DMS53 treated with DMSO at 0.1 percent for 48 hours (cell line): Measurements from ENCODE around the gene CADM2.
"Not testable (repeated sequence)": the region's sequence is repeated elsewhere in the genome, so short reads cannot be mapped to it uniquely, and the experiment has no call there.

Source experiments
- DNase-seq: peaks from one replicate; lab custom pipeline; 2025; ENCODE audit not compliant: unreplicated experiment; lab: John Stamatoyannopoulos, UW

Gene CADM2

DNA sequence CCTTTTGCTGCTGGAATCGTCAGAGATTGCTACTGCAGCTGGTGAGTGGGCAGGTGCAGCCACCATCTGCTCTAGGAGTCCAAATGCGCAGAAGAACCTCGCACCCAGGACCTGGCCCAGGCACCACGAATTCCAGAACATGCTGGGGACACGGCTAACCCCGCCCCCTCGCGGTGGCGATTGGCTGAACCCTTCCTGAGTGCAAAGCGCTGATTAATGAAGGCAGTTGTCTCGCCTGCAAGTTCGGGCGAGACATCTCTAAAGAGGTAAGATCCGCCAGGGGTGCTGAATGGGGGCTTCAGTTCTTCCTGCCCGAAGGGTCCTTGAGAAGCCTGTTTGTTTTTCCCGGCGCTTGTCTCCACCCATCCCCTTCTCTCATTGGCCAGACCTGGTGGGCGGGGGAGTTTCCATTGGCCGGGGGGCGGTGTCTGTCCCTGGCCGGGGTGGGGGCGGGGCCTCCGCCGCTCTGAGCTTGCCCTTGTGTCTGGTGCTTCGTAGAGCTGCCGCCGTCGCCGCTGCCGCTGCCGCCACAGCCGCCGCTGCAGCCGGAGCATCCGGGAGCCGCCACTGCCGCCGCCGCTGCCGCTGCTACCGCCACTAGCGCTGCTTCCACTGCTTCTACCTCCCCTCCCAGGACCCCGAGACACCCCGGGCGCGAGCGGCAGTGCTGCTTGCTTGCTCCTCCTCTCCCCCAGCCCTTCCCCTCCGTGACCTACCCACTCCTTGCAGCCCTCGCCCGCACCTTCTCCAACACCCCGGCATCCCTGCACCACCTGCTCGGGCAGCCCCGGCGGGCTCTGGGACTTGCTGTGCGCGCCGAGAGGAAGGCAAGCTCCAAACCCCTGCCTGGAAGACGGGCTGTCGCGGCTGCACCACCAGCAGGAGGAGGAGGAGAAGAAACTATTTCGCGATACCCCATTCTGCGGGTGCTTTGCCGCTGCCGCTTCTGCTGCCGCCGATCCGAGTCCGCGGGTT lies at the start of gene CADM2:
TSS of gene CADM2 (plus strand) at position 495 of the 975 bp plus-strand sequence.
- peak; percentile 31 for DNase-seq

GRCh38 chr3:84918592-84918991 lies 40.2 kb upstream of the CADM2 start:
- not testable (repeated sequence) for DNase-seq

DNA sequence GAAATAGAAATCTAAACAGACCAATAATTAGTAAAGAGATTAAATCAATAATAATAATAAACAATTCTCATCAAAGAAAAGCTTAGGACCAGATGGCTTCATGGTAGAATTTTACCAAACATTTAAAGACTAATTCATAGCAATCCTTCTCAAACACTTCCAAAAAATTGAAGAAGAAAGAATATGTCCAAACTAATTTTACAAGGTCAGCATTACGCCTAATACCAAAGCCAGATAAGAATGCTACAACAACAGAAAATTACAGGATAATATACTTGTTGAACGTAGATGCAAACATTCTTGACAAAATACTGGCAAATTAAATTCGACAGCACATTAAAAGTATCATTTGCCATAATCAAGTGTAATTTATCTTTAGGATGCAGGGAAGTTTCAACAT lies 36.1 kb upstream of the CADM2 start:
- no peak for DNase-seq

DNA sequence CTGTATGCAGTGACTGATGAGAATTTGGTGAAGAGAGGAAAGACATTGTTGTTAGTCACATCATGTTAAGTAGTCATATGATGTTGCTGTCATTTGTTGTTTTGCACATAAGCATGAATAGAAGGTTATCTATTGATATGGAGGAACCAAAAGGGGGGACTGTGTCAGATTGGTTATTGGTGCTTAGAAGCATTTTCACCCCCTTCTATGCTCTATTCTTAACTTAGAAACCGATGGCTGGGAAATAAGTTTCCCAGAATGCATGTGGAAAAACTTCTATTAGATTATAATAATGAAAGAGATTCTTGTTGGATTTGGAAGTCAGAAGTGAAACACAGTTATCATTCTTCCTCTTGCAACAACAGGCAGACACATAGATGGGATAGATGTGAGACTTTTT lies 33.2 kb upstream of the CADM2 start:
- no peak for DNase-seq

- no peak for DNase-seq
These were observed 15.4 kb upstream of the CADM2 start for GRCh38 chr3:84943379-84943778.

DNA sequence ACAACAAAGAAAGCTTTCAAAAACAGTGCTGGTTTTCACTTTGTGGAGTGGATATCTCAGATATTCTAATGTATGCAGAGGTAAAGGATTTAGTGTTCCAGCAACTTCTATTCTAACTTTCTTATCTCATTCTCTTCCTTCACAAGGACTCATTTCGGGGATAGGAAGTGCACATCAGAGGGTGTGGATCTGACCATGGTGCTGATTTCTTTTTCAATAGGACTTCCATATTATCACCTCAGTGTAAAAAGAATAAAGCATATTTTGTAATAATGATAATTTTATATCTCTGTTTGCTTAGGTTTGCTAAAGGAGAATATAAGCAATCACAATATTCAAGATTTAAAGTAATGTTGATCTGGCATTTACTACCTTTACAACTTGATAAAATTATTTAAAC lies 12.5 kb upstream of the CADM2 start:
- no peak for DNase-seq

DNA sequence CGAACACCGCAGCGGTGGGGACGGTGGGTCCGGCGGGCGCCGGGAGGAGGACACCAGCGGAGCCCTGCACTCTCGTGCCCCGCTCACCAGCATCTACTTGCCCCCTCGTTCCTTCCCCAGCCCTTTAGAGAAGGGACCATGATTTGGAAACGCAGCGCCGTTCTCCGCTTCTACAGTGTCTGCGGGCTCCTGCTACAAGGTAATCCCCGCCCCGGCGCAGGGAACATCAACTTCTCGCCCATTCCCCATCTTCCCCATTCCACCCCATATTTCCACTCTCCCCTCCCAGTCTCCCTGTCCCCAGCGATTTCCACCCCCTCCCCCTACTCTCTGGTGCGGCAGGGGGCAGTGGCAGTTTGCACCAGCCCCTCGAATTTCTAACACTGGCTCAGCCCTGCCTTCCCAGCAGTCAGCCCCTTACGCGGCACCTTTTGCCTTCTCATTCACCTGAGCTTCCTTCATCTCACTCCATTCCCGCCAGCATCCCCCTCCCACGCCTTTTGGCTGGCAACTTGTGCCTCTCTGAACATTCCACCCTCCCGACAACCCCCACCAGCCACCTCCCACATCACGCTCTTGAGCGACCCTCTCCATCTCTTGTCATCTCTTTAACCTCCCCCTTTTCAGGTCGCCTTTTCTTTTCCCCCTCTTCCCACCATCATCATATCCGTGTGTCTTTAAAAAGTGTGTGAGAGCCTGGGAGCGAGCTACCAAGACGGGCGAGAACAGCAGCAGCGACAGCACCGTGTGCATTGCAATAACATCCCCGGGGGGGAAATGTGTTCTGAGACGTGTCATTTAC lies 882 bp downstream of the CADM2 start:
- no peak for DNase-seq

GRCh38 chr3:84960581-84960980 lies 1.8 kb downstream of the CADM2 start:
- no peak for DNase-seq

- no peak for DNase-seq
These were observed 2.2 kb downstream of the CADM2 start for GRCh38 chr3:84961011-84961410.

DNA sequence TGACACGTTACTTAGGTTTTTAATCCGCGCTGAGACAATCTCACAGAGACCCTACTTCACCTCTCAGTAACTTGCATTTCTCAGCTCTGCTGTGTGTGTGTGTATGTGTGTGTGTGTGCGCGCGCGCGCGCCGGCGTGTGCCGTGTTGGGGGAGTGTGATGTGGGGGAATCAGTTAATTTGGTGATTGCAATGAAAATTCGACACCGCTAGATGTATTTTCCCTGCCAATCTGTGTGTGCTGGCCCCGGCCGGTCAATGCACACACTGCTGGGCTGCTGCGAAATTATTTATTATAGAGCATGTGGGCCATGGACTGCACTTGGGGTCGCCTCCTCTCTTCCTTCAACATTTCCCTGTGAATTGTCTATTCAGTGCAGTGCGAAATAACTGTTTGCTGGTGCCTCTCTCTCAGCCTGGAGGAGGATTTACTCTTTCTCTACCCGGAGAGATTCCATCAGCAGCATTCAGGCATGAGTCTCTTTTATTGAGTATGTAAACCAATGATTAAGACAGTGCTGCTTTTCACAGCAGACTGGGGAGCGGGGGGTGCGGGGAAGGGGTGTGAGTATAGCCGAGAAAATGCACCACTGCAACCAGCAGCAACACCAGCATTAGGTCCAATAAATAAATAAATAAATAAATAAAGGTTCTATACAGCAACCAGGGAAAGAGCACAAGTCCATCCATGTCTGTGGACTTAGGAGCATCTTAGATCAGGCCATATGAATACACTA lies 2.9 kb downstream of the CADM2 start:
- DNase-seq, result no peak

DNA sequence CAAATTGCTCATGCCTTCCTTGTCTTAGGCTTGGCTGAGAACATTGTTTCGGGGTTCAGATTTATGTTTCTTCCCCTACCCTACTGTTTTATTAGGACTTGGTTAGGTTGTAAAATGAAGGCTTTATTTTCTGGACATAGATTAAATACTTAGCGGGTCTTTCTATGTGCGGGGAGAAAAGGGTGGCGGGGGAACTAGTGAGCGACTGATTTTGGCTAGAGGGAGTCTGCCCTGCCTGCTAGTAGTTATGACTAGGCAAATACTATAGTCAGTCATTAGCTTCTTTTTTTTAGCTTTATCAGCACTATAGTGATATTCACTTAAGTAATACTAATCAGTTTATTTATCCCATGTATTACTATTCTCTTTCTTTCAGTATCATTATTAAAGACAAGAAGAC lies 3.6 kb downstream of the CADM2 start:
- no peak for DNase-seq

GRCh38 chr3:84963137-84963536 lies 4.3 kb downstream of the CADM2 start:
- no peak for DNase-seq

GRCh38 chr3:84965141-84965540 lies 6.4 kb downstream of the CADM2 start:
- peak; percentile 2 for DNase-seq

DNA sequence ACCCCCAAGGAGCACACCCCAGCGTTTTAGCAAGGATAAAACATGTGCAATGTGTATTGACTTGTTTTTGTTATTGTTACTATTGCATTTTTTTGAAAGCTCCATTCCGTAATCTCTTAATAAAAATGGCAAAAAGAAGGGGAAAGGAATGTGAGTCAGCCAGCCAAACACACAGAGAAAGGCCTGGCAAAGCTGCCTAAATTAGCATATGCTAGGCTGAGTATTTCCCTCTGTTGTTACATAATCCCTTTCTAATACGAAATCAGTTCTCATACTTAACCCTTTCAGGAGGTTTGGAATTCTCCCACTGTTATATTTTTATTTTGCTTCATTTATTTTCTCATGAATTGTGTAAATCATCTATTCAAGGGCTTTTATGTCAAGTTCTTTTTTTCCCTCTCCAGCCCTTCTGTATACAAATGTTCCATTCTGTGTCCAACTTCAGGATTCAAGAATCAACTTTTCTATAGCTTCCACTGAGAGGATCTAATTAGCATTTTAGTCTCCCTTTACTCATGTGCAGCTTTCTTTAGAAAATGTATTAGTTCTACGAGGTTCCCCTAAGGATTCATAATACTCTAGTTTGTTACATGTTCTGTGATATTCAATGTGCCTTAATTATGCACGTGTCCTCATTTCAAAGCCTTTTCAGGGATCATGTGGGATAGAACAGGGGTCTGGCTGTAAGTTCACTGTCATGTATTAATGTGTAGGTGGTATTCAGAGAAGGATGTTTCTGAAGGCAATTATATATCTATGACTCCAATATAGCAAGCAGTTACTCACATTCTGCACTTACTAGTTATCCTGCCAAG lies 9.2 kb downstream of the CADM2 start:
- no peak for DNase-seq

GRCh38 chr3:84968701-84969235 lies 10.0 kb downstream of the CADM2 start:
- no peak for DNase-seq

GRCh38 chr3:84974347-84974746 lies 15.6 kb downstream of the CADM2 start:
- no peak for DNase-seq

DNA sequence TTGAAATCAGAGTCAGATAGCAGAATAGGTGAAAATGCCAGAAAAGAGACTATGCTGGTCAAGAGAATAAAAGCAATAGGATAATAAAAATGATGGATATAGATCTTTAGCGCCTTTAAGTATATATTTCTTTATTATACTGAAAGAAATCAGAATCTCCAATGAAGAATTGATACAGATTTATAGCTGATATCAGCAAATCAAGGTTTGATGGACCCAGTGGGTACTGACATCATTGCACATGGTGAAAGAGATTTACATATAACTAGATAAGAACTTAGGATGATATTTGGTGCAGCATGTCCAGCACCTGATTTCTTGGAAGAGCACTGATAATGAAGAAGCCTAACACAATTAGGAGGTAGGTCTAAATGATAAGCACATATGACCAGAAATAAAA lies 18.2 kb downstream of the CADM2 start:
- DNase-seq, result no peak

GRCh38 chr3:84978843-84979242 lies 20.1 kb downstream of the CADM2 start:
- no peak for DNase-seq

GRCh38 chr3:84980011-84980410 lies 21.2 kb downstream of the CADM2 start:
- no peak for DNase-seq

DNA sequence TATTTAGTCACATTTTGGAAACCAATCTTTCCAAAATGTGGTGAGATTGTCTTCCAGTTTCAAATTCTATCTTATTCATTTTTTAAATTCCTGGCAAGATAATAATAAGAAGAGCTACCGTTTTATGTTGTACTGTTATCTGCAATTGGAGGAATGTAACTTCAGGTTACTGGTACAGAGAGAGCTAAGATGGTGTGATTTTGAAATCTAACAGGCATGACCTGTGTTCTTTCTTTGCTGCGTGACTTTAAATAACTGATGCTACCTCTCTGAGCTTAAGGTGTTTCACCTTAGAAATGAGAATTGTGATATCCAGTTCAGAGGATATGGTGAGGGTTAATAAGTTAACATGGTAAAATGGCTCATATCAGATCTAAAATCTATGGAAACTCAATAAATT lies 21.7 kb downstream of the CADM2 start:
- DNase-seq, result no peak
